Testis (tissue), 3 donors: Measurements from ENCODE around the gene SPAAR. TPM values are rescaled to one million over a fixed set of nuclear protein-coding genes. Genes with fewer than 3 reads are reported as not detected.
"Not testable (repeated sequence)": the region's sequence is repeated elsewhere in the genome, so short reads cannot be mapped to it uniquely, and the experiment has no call there.

ENCODE experiments used
- DNase-seq: peaks from one replicate; pipeline ENCODE4 v3.0.0-alpha.2; 2019
- H3K27ac ChIP-seq, 2 donors: fragments of 200-600 bp; sonication (generic); one replicate each; pipeline ENCODE4 v1.5.1; 2019
- H3K27me3 ChIP-seq: fragments of 200-600 bp; sonication (generic); one replicate; pipeline ENCODE4 v1.5.1; 2019
- H3K36me3 ChIP-seq: fragments of 200-600 bp; sonication (generic); one replicate; pipeline ENCODE4 v1.5.1; 2017; ENCODE audit warnings: low read depth; ENCODE audit errors: missing control alignments
- H3K4me1 ChIP-seq: fragments of 200-600 bp; sonication (generic); one replicate; pipeline ENCODE4 v1.5.1; 2019
- H3K4me3 ChIP-seq, 2 donors: fragments of 200-600 bp; sonication (generic); one replicate each; pipeline ENCODE4 v1.5.1; 2017 to 2019
- H3K9me3 ChIP-seq: fragments of 200-600 bp; sonication (generic); one replicate; pipeline ENCODE4 v1.5.1; 2017
- POLR2A ChIP-seq: fragments of 450-650 bp; IDR thresholded peaks from one replicate; pipeline ENCODE4 v1.6.1; 2017; ENCODE audit warnings: antibody characterized with exemption, mild to moderate bottlenecking, moderate library complexity
- WGBS, 2 donors: methylation state at CpG; one replicate each; pipeline ENCODE4 v1.1.5; 2018; 5-methylcytosine and 5-hydroxymethylcytosine counted together
- intact Hi-C: fragments of 100-400 bp; cut with DNase I; formaldehyde crosslinking; loops from one replicate; pipeline ENCODE4 v1.15.1; 2023; ENCODE audit warnings: low total_unique reads
- polyA plus RNA-seq: library from polyadenylated mRNA; stranded (reverse); fragments of 350-450 nt; fragmentation: Illumina TruSeq; extraction: RNeasy Lipid Tissue Mini Kit (QIAGEN cat#74804); gene quantifications from one replicate; pipeline ENCODE4 v1.2.3, GENCODE V29; 2014; ENCODE audit warnings: low read depth, low replicate concordance; ENCODE audit not compliant: insufficient read depth
- total RNA-seq, 2 donors: library from RNA; depleted of rRNA; stranded (reverse); fragments of >200 nt; gene quantifications; one replicate each; pipeline ENCODE4 v1.2.3, GENCODE V29; 2016
- TF ChIP-seq, protein P1 (sequence below), 3 experiments: fragments of 450-650 bp in 2 of 3; fragments of 200-600 bp in 1 of 3; sonication (generic) in 1 of 3; IDR thresholded peaks; one replicate each; pipeline ENCODE4 v1.5.1; 2016 to 2019; ENCODE audit warnings: antibody characterized with exemption in 3 of 3, mild to moderate bottlenecking in 2 of 3, moderate library complexity in 1 of 3

SPAAR gene
- total and polyA plus RNA-seq, 3 donors from 2014 or later: 15.0 to 69.8 (median 56.9) TPM

DNA sequence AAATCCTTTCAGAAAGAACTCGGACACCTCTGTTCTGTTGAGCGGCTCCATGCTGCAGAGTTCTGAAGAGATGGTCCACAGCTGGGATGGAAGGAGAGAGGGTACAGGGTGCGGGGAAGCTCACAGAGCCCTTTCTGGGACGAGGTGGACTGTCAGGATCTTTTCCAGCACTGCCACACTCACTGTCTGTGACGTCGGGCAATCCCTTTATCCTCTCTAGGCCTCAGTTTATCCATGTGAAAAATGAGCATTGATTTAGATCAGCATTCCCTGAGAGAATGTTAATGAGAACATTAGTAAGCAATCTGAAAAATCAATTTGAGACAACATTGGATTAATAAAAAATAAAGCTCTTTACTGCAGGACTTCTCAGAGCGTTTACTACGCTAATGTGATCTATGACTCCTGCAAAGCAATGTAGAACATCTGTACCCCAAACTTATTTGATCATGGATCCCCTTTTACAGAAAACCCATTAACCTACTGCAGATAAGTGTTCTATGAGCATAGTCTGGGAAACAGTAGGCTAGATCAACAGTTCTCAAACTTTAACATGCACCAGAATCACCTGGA lies 38.9 kb upstream of the SPAAR start, which contains the start of gene OR13J1:
Gene OR13J1 (minus strand): TSS at position 51 of the 573 bp plus-strand sequence. CDS start 0 bp downstream, at position 51.
- intact Hi-C loops: no loop called here
- TF ChIP-seq, protein P1, sequence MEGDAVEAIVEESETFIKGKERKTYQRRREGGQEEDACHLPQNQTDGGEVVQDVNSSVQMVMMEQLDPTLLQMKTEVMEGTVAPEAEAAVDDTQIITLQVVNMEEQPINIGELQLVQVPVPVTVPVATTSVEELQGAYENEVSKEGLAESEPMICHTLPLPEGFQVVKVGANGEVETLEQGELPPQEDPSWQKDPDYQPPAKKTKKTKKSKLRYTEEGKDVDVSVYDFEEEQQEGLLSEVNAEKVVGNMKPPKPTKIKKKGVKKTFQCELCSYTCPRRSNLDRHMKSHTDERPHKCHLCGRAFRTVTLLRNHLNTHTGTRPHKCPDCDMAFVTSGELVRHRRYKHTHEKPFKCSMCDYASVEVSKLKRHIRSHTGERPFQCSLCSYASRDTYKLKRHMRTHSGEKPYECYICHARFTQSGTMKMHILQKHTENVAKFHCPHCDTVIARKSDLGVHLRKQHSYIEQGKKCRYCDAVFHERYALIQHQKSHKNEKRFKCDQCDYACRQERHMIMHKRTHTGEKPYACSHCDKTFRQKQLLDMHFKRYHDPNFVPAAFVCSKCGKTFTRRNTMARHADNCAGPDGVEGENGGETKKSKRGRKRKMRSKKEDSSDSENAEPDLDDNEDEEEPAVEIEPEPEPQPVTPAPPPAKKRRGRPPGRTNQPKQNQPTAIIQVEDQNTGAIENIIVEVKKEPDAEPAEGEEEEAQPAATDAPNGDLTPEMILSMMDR (IDR thresholded peaks at IDR 0.05): no peak
- TF ChIP-seq POLR2A: no peak
- Histone ChIP-seq H3K4me1 (no peaks in the 10 kb centered on the region), H3K36me3 (no peaks in the 10 kb centered on the region), H3K4me3 (no peak within 1 kb of the TSS), H3K27ac (no peak within 1 kb of the TSS), H3K9me3 (no peaks in the 10 kb centered on the region), H3K27me3 (no peaks in the 10 kb centered on the region)
- 84 to 93% methylated on average over 8 of the region's 8 CpGs for WGBS, 2 donors
- no peak for DNase-seq

DNA sequence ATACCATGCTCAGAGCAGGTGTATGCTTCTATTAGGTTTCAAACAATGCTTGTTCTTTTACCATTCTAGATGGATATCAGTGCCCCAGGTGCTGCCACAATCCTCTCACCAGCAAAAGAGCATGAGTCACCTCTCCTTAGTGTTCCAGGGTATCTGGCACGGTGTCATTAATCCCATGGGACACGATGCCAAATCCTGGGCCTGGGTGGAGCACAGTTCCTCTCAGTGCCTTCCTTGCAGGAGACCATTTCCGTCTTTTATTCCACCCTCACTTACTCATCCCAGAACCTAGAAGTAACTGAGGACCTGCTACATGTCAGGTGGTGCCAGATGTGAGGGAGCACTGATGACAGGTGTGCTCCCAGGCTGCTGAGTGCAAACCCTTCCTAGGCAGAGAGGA lies 37.7 kb upstream of the SPAAR start:
- DNase-seq: no peak

DNA sequence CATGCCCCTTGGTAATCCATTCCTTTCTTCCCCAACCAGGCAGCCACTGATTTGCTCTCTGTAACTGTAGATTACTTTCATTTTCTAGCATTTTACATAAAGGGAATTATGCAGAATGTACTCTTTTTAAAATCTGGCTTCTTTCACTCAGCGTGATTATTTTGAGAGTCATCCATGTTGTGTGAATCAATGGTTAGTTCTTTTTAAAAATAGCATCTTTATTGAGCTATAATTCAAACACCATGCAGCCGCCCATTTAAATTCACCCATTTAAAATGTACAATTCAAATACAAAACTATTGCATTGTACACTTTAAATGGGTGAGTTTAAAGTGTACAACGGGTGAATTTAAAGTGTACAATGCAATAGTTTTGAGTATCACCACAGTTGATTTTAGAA lies 36.8 kb upstream of the SPAAR start:
- Histone ChIP-seq H3K4me3 (no peak overlapping the region), H3K27ac (no peak overlapping the region), H3K4me1 (no peaks in the 10 kb centered on the region), H3K36me3 (no peaks in the 10 kb centered on the region), H3K27me3 (no peaks in the 10 kb centered on the region), H3K9me3 (no peaks in the 10 kb centered on the region)
- intact Hi-C loops: no loop called here
- DNase-seq: no peak
- TF ChIP-seq POLR2A: no peak
- TF ChIP-seq, protein P1 (IDR thresholded peaks at IDR 0.05): no peak
- WGBS, 2 donors: 75 to 82% methylated on average over 3 of the region's 3 CpGs

More for the DNA sequence above, 37.7 kb upstream of the SPAAR start:
- Histone ChIP-seq H3K36me3 (no peaks in the 10 kb centered on the region), H3K27ac (no peak overlapping the region), H3K27me3 (no peaks in the 10 kb centered on the region), H3K9me3 (no peaks in the 10 kb centered on the region), H3K4me1 (no peaks in the 10 kb centered on the region), H3K4me3 (no peak overlapping the region)
- 87 to 93% methylated on average over 3 of the region's 3 CpGs for WGBS, 2 donors
- no peak for TF ChIP-seq POLR2A
- TF ChIP-seq, protein P1 (IDR thresholded peaks at IDR 0.05): no peak
- intact Hi-C loops: no loop called here

DNA sequence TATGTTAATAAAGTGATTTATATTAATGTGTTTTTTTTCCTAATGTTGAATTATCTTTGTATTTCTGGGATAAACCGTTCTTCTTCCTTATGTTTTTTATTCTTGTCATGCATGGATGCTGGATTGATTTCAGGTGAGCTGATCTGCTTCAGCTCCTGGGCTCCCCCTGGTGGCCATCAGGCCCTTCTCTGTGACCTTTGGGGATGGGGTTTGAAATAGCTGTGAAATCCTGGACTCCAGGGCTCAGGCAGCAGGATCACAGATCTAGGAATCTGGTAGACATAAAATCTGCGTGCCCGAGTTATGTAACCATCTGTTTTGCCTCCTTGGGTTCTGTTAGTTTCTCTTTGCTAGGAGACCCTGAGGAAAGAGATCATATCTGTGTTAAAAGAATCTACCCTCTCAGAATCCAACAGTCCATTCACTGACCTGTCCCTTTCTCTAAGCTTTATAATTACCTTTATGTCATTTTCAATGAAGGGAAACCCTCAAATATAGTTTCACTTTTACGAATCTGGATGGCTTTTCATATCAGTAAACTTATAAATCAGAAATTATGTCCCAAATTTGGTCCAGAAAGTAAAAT lies 26.9 kb upstream of the SPAAR start:
- Histone ChIP-seq H3K4me1 (no peaks in the 10 kb centered on the region), H3K4me3 (no peak overlapping the region), H3K36me3 (no peaks in the 10 kb centered on the region), H3K9me3 (no peaks in the 10 kb centered on the region), H3K27ac (no peak overlapping the region), H3K27me3 (no peaks in the 10 kb centered on the region)
- WGBS, 2 donors: 9 to 10% methylated on average over 4 of the region's 4 CpGs
- intact Hi-C loops: no loop called here
- peak; percentile 92 for DNase-seq
- TF ChIP-seq, protein P1 (IDR thresholded peaks at IDR 0.05): peak; percentile 75 to 96 (median 88)
- no peak for TF ChIP-seq POLR2A

DNA sequence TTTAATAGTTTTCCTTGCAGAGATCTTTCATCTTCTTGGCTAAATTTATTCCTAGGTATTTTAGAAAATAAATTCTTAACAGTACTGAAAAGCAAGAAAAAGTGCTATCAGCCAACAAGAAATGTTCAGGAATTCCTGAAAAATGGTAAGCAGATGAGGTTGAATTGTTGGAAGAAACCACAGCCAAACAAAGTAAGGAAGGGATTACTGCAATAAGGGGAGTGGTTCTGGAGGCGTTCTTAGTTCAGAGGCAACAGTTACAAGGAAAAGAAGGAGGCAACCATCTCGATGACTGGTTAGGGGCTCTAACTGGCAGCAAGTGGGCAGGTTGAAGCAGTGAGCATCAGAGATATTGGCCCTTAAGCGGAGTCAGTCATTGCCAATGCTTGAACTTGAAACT lies 26.3 kb upstream of the SPAAR start:
- Histone ChIP-seq H3K27me3 (no peaks in the 10 kb centered on the region), H3K27ac (no peak overlapping the region), H3K9me3 (no peaks in the 10 kb centered on the region), H3K4me1 (no peaks in the 10 kb centered on the region), H3K4me3 (no peak overlapping the region), H3K36me3 (no peaks in the 10 kb centered on the region)
- WGBS, 2 donors: 59 to 79% methylated on average over 3 of the region's 3 CpGs
- no peak for DNase-seq
- TF ChIP-seq, protein P1 (IDR thresholded peaks at IDR 0.05): no peak
- no peak for TF ChIP-seq POLR2A
- intact Hi-C loops: no loop called here

DNA sequence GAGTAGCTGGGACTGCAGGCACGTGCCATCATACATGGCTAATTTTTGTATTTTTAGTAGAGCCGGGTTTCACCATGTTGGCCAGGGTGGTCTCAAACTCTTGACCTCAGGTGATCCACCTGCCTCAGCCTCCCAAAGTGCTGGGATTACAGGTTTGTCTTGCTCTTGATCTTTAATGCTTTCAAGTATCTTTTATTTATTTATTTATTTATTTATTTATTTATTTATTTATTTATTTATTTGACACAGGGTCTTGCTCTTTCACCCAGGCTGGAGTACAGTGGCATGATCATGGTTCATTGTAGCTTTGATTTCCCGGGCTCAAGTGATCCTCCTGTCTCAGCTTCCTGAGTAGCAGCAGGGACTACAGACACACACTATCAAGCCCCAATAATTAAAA lies 24.4 kb upstream of the SPAAR start:
- intact Hi-C loops, H3K4me1 ChIP-seq, H3K27ac ChIP-seq, H3K9me3 ChIP-seq, H3K4me3 ChIP-seq, H3K36me3 ChIP-seq, H3K27me3 ChIP-seq, DNase-seq: not testable (repeated sequence)
- 88 to 94% methylated on average over 3 of the region's 3 CpGs for WGBS, 2 donors
